ENCODE results near the gene PCNX2.

Gene PCNX2, protein sequence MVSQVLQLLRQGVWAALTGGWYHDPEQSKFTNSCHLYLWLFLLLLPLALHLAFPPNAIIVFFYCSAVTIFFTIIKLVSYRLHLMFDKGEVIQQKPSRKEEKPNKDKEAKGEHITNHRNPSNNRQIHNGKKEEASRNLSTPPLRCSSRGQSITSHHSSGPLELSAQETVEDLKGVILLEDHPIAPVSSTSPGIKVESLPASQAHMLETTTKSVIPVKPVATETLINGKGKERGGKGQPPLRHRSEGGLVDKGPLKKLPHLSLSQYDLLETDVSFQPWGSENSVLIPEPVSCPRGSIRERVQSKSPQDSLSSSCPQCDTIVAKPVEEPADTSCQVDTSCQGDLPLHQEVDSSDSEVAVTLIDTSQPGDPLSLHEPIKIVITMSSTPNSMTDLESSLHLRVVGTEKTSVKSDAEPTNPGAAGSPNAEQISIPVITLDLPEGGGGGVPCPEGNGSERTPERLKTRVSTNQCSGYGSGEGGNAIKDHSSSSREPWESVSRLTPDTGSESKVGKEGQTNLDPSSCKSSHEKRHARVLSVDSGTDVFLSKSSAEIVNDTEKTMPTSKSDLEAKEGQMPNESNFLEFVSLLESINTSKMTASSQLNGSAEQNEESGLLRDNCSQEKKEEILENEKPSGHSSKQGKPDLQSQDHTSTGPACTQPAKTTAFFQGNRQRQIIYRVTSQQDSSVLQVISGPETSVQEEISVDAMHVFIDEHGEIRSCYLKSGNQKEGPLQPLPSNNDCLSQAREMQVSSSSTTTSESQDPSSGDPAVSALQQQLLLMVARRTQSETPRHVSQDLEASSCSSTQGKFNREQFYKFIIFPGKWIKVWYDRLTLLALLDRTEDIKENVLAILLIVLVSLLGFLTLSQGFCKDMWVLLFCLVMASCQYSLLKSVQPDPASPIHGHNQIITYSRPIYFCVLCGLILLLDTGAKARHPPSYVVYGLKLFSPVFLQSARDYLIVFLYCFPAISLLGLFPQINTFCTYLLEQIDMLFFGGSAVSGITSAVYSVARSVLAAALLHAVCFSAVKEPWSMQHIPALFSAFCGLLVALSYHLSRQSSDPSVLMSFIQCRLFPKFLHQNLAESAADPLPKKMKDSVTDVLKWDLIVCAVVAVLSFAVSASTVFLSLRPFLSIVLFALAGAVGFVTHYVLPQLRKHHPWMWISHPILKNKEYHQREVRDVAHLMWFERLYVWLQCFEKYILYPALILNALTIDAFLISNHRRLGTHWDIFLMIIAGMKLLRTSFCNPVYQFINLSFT (N-terminal part only)

DNA sequence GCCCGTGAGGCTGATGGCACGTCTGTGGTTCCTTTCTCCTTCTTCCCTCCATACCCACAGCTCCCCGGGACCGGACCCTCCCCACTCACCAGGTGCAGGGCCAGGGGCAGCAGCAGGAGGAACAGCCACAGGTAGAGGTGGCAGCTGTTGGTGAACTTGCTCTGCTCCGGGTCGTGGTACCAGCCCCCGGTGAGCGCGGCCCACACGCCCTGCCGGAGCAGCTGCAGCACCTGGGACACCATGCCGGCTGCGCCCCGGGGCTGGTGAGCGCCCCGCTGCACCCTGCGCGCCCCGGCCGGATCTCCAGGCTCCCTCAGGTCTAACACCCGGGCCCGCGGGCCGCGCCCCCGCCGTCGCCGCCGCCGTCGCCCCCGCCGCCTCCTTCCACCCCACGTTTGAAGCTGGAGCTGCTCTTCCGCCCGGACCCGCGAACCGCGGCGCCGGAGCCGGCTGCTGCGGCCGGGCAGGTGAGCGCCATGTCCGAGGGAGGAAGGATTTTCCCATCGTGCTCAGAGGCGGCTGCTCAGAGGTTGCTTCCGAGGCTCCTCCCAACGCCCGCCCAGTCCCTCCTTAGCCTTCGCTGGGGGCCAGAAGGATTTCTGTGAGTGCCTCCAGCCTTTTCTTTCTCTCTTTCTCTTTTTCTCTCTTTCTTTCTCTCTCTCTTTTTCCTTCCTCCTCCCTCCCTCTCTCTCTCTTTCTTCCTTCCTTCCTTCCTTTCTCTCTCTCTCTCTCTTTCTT lies at the start of gene PCNX2:
Gene PCNX2 (minus strand): TSS at position 489 of the 738 bp plus-strand sequence. CDS start 247 bp downstream, at position 242.
- peak; percentile 80 for DNase-seq

DNA sequence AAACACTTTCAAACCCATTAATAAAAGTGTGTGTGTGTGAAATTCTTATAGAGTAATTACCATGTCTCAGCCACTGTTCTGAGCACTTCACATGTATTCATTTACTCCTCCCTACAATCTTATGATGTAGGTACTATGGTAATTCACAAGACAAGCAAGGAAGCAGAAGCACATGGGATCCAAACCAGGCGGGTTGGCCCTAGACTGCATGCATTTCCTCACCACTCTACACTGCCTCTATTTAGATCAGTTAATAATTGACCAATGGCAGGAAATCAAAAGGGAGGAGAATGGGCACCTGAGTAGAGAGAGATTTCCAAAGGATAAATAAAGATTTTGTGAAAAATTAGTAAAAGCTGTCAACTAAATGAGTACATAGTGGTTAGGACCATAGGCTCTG lies 47.7 kb upstream of the PCNX2 start:
- DNase-seq = no peak

DNA sequence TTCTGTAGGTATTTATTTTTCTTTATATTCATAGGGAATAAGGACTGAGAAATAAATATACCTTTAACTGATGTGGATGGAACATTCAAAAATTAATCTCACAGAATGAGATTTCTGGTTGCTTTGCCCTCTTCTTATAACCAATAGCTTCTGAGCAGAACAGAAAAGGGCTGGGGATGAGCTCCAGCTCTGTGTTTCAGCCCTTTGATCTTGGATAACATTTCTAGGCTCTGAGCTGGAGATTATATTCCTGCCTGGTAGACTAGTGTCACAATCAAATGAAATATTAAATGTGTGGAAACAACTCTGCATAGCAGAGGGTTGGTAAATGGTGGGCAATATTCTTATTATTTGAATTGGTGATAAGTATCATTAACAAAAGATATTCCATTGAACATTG lies 46.6 kb upstream of the PCNX2 start:
- DNase-seq = no peak

DNA sequence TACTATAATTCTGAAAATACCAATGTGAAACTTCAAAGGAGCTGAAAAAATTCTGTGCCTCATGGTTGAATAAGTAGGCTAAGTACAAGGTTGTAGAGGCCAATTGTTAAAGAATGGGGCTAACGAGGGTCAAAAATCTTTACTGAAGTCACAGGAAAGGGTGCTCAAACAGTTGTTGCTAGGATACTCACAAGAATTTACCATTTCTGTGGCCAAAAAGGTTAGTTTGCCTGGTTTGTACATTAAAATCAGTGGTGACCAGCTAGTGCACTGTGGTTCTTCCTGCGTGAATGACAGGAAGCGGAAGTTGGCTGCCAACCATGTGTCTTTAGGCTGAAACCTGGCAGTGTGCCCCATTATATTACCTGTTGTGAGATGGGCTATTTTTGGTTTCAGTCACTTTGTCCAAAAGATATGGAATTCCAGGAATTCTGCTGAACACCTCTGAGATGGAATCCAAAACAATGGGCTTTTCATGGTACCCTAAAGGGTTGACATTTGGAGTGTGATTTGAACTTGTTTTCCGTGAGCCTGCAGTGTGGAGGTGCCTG lies 45.5 kb upstream of the PCNX2 start:
- no peak for DNase-seq

DNA sequence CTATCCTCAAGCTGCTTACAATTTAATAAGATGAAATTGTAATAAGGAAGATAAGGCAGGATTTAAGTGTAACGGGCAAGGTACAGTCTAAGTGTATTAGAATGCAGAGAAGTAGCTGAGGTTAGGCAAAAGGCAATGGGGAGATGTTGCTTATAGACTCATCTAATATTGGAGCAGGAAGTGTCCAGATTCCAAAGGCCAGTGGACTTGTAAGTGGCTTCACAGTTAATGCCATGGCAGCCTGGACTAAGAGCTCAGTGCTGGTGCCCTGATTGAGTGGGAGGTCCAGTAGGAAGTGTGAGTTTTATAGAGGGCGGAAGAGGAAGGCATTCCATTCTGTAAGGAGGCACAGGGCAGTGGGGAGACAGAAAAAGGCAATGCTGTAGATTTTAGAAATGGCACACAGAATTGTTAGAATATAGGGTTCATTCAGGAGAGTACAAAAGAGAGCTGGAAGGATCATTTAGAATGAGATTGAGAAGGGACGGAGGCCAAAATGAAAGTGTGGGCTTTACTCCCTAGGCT lies 44.6 kb upstream of the PCNX2 start:
- DNase-seq = no peak

DNA sequence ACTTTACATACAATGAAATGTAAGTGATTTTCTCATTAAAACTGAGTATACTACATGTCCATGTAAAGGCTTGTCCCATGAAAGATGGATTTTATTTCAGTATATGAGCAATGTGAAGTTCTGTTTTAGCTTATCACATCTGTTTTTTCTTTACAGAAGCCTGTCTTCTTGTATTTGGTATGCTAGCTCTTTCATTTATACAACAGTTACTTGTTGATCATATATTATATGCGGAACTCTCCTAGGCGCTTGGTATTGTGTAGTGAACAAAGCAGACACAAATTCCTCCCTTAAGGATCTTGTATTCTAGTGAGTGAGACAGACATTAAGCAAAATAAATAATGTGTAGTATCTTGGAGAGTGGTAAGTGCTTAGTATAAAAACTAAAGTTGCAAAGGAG lies 42.6 kb upstream of the PCNX2 start:
- no peak for DNase-seq

DNA sequence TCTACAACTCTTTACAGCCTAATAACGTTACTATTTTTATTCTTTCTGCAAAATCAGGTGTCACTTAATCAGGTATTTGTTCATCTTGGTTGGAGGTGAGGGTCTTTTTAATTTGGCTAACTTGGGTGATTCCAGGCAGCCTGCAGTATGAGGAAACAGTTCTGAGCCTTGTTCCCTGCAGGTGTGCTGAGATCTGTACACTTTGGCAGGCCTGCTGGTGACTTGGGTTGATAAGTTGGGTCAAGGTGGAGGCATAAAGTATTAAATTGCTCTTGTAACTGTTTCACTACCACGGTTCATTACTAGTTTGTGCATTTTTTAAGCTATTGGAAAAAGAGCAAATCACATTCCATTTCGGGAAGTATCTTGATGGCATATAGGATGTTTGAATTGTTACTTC lies 42.0 kb upstream of the PCNX2 start:
- DNase-seq = no peak

DNA sequence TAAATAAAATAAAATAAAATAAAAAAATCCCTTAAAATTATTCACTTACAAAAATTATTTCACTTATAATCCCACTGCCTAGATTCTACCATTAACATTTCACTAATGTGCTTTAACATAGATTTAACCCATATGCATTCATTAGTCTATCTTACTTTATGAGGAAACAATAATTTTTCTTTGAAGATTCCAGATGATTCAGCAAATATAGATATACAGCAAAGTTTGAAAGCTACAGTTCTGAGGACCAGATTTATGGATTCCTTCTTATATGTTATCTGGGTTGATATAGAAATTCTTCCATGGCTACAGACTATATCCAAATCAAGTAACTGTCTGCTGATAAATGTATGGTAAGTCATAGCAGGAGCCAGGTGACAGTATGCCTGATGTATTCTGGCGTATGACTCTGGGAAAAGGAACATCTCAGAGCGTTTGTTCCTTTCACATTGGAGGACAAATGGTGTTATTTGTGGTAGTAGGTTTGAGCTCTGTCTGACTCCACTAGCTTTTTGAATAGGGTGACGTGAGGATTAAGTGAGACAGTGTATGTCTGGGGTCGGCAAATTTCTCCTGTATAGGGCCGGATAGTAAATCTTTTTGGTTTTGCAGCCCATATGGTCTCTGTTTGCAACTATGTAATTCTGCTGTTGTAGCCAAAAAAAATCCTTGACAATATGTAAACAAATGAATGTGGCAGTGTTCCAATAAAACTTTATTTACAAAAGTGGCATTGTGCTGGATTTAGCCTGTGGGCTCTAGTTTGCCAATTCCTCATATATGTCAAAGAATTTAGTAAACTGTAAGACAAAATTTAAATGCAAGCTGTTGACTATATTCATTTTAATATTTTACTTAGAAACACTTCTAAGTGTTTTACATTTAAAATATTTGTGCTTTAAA lies 41.3 kb upstream of the PCNX2 start:
- no peak for DNase-seq

DNA sequence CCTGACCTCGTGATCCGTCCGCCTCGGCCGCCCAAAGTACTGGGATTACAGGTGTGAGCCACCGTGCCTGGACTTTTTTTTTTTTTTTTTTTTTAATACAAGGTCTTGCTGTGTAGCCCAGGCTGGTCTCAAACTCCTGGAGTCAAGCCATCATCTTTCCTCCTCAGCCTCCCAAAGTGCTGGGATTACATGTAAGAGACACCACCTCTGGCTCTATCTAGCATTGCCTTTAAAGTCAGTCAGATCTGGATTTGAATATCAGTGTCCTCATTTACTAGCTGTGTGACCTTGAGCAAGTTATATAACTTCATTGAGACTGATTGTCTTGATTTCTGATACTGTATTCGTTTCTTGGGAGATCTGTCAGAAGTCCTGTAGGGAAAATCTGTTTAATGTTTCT lies 38.6 kb upstream of the PCNX2 start:
- no peak for DNase-seq

DNA sequence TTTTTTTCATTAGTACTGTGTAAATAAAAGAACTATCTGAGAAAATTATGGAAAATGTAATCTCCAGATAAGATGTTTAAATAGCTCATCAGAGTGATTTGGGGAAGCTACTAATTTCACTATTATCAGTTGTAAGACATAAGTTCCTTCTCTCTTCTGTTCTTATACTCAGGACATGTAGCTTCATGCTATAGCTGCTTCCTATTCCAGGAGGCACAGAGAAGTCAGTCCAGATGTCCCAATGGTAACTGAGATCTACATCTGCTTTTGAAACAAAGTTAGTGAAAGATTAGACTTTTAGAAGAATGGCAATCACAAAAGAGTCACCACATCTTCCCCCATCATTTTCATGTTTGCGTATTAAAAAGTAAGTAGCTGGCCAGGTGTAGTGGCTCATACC lies 37.6 kb upstream of the PCNX2 start:
- no peak for DNase-seq

DNA sequence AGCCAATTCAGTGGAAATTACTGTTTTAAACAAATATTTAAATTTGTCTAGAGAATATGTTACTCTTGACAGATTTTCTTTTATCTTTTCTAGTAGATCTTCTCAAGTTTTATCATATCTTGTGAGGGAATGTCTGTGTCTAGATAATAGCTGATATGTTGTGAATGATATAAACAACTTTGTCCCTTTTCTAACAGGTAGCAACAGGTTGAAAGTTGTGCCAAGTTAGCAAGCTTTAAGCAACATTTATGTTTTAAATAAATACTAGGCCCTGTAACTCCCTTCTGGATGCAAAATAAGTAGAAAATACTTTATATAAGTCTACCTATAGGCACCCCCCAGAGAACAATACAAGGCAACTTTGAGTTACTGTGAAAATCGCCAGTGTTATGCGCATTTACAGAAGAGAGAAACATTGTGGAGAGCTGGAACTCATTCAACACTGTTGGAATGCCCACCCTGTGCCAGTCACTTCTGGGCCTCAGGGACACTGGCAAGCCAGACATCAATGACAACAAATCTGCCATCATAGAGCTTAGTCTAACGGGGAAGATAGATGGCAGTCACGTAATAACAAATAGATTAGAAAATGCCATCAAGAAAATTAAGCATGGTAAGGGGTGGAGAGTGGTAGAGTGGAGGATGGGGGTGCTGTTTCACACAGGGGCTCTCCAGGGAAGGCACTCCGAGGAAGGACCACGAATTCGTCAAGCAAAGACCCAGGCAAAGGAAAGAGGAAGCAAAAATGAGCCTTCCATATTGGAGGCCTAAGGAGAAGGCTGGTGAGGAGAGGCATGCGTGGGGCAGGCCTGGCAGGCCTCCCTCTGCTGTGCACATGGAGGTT lies 36.4 kb upstream of the PCNX2 start:
- DNase-seq = no peak

DNA sequence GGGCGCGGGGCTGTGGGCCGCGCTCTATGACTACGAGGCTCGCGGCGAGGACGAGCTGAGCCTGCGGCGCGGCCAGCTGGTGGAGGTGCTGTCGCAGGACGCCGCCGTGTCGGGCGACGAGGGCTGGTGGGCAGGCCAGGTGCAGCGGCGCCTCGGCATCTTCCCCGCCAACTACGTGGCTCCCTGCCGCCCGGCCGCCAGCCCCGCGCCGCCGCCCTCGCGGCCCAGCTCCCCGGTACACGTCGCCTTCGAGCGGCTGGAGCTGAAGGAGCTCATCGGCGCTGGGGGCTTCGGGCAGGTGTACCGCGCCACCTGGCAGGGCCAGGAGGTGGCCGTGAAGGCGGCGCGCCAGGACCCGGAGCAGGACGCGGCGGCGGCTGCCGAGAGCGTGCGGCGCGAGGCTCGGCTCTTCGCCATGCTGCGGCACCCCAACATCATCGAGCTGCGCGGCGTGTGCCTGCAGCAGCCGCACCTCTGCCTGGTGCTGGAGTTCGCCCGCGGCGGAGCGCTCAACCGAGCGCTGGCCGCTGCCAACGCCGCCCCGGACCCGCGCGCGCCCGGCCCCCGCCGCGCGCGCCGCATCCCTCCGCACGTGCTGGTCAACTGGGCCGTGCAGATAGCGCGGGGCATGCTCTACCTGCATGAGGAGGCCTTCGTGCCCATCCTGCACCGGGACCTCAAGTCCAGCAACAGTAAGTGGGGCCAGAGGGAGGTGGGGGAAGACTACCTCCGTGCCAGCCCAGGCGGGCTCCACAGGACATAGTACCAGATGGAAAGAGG lies 32.8 kb upstream of the PCNX2 start:
- DNase-seq = peak; percentile 69

DNA sequence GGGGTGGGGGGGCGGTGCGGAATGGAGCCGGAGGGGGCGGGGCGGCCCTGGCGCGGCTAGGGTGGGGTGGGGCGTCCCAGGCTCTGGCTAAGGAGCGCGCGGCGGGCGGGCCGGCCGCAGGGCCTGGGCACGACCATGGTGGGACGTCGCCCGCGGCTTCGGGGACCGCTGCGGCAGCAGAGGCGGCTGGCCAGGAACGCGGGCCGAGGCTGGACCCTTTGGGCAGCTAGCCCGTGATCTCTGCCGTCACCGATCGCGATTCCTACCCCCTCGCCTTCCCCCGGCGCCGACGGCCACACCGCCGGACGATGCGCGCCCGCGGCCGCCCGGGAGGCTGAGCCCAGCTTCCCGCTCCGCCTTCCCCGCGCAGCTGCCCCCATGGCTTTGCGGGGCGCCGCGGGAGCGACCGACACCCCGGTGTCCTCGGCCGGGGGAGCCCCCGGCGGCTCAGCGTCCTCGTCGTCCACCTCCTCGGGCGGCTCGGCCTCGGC lies 32.2 kb upstream of the PCNX2 start, which contains the start of gene MAP3K21:
Gene MAP3K21 (plus strand): TSS at position 74 of the 491 bp plus-strand sequence. CDS start 305 bp downstream, at position 379.
- peak; percentile 63 for DNase-seq

DNA sequence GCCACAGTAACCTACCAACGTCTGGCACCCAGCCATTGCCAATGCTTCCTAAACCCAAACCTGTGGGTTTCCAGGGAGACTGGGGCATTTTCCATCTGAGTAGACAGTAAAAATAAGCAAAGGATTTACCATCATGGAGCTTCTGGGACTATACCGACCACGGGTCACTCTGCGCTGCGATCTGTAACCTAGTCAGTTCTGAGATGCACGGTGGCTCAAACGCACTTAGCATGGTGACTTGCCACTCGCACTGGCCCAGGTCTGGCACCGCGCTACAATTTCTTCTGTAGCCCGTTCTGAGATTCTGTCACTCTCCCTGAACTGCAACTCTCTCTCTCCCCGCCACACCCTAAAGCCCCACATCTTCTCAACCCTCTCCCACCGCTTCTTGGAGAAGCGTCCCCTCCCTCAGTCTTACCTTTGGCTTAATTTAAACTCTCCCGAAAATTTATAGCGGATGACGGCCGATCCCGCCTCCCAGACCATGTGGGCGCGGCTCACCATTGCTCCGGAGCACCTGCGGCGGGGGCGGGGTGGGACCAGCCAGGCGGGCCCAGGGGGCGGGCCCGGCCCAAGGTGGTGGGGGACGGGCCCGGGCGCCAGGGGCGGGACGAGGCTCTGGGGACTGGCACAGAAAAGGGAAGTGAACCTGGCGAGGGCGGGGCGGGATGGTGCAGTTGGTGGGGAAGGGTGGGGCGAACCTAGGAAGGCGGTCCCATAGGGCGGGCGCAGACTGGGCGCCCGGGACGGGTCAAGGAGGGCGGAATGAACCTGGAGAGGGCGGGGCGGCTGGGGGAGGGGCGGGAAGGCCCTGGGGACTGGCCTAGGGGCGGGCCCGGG lies 31.5 kb upstream of the PCNX2 start:
- DNase-seq = peak; percentile 59

DNA sequence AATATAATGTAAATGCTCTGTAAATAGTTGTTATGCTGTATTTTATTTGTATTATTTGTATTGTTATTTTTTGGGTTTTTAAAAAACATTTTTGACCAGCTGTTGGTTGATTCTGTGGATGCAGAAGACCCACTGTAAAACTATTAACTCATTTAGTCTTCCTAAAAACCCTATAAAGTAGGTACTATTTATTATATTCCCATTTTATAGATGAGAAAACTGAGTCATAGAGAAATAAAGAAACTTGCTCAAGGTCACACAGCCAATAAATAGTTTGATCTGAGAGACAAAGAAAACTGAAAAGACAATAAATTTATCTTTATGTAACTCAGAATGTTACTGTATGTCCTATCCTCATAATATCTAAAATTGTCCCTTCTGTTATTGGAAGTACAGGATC lies 30.8 kb upstream of the PCNX2 start:
- no peak for DNase-seq

DNA sequence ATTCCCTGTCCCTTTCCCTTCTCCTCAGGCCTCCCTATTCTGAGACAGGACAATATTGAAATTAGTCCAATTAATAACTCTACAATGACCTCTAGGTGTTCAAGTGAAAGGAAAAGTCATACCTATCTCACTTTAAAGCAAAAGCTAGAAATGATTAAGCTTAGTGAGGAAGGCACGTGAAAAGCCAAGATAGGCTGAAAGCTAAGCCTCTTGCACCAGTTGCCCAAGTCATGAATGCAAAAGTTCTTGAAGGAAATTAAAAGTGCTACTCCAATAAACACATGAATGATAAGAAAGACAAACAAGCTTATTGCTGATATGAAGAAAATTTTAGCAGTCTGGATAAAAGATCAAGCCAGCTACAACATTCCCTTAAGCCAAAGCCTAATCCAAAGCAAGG lies 28.2 kb upstream of the PCNX2 start:
- no peak for DNase-seq

DNA sequence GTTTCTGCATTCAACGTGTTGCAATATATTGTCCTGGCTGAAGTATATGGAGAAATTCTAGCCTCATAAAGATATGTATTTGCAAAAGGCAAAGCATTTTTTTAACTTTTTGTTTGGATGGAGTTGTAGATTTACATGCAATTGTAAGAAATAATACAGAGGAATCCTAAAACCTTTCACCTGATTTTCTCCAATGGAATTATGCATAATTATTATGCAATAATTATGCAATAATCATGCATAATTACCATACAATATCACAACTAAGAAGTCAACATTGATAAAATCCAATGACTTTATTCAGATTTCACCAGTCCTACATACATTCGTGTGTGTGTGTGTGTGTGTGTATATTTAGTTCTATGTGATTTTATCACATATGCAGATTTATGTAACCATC lies 24.5 kb upstream of the PCNX2 start:
- no peak for DNase-seq

DNA sequence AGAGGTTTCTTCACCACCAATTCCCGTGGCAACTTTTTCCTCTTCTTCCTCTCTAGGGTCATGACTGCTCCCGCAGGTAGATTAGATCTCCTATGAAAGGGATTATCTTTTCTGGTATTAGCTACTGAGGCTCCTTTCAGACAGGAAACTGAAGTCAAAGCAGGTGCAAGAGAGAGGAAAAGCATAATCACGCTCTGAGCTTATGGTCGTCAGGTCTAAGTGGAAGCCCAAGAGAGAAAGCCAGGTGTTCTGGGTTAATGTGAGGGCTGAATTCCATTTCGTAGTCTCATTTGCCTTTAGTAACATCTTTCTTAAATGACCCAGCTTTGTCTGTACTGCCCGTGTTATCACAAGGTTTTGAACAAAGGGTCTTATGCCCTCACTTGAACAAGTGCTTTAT lies 23.7 kb upstream of the PCNX2 start:
- DNase-seq = no peak

All from eye (tissue), 1 donor.